ENCODE data around the gene ZBED2. TPM values are rescaled to one million over a fixed set of nuclear protein-coding genes. Genes with fewer than 3 reads are reported as not detected.

The ZBED2 gene
- polyA plus RNA-seq, 1 of the 3 experiments (the other 2 are of a cell fraction), result 0.76 TPM

DNA sequence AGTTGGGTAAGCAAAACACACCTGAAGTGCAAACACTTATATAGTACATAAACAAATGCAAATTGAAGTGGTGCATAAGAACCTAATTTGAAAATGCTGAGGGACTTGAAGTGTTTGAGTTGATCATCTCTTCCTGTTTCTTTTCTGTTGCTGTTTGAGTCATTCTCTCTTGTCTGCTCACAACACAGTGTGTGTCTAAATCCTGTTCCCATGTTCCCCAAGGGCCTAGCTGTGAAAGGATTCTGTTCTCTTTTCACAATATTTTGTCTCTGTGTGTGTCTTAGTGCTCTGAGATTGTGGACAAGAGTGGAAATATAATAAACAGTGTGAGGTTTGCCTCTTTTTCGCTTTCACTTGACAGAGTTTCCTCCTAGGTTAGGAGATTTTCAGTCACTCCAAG lies 47.1 kb downstream of the ZBED2 start:
- Histone ChIP-seq H2AFZ (ENCODE audit: low read depth) (no peak overlapping the region; the same call in 1 of the 2 replicates), H3K4me3 (ENCODE audit: low read depth in 2 of 2, low read length in 1 of 2) (no peak overlapping the region), H3K9me2 (no peaks in the 10 kb centered on the region), H3K4me2 (no peak overlapping the region), H3F3A (replicated peaks; ENCODE audit: insufficient read depth) (no peaks in the 10 kb centered on the region), H3K27me3 (ENCODE audit: insufficient read depth) (no peaks in the 10 kb centered on the region), H4K20me1 (ENCODE audit: insufficient read depth) (no peaks in the 10 kb centered on the region), H3K79me2 (ENCODE audit: insufficient read depth) (no peaks in the 10 kb centered on the region), H3K4me1 (ENCODE audit: control insufficient read depth in 1 of 2, insufficient read depth in 2 of 2, low read depth in 1 of 2, low read length in 1 of 2) (no peaks in the 10 kb centered on the region), H3K36me3 (replicated peaks in 1 of 2; ENCODE audit: control insufficient read depth in 1 of 2, insufficient read depth in 2 of 2, low read length in 1 of 2) (no peaks in the 10 kb centered on the region), H3K9me3 (no peaks in the 10 kb centered on the region), H3K9ac (no peak overlapping the region), H3K27ac (ENCODE audit: low read depth in 2 of 2, low read length in 1 of 2) (no peak overlapping the region)
- 75% methylated on average over 1 of the region's 1 CpG for WGBS (ENCODE audit: low lambda C conversion rate)
- TF ChIP-seq TAF1 (IDR thresholded peaks at IDR 0.05; ENCODE audit: borderline replicate concordance, low read depth, low read length) (no peak), FOXJ3 (CRISPR knock-in tag; IDR thresholded peaks at IDR 0.05) (no peak), RFX5 (IDR thresholded peaks at IDR 0.05; ENCODE audit: low read length) (no peak), CHD2 (IDR thresholded peaks at IDR 0.05; ENCODE audit: low read length, partially characterized antibody) (no peak)
- TF ChIP-seq, protein P1, sequence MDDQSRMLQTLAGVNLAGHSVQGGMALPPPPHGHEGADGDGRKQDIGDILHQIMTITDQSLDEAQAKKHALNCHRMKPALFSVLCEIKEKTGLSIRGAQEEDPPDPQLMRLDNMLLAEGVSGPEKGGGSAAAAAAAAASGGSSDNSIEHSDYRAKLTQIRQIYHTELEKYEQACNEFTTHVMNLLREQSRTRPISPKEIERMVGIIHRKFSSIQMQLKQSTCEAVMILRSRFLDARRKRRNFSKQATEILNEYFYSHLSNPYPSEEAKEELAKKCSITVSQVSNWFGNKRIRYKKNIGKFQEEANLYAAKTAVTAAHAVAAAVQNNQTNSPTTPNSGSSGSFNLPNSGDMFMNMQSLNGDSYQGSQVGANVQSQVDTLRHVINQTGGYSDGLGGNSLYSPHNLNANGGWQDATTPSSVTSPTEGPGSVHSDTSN (IDR thresholded peaks at IDR 0.05), result no peak
- TF ChIP-seq, protein P2, sequence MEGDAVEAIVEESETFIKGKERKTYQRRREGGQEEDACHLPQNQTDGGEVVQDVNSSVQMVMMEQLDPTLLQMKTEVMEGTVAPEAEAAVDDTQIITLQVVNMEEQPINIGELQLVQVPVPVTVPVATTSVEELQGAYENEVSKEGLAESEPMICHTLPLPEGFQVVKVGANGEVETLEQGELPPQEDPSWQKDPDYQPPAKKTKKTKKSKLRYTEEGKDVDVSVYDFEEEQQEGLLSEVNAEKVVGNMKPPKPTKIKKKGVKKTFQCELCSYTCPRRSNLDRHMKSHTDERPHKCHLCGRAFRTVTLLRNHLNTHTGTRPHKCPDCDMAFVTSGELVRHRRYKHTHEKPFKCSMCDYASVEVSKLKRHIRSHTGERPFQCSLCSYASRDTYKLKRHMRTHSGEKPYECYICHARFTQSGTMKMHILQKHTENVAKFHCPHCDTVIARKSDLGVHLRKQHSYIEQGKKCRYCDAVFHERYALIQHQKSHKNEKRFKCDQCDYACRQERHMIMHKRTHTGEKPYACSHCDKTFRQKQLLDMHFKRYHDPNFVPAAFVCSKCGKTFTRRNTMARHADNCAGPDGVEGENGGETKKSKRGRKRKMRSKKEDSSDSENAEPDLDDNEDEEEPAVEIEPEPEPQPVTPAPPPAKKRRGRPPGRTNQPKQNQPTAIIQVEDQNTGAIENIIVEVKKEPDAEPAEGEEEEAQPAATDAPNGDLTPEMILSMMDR (IDR thresholded peaks at IDR 0.05), result no peak
- TF ChIP-seq, protein P3, sequence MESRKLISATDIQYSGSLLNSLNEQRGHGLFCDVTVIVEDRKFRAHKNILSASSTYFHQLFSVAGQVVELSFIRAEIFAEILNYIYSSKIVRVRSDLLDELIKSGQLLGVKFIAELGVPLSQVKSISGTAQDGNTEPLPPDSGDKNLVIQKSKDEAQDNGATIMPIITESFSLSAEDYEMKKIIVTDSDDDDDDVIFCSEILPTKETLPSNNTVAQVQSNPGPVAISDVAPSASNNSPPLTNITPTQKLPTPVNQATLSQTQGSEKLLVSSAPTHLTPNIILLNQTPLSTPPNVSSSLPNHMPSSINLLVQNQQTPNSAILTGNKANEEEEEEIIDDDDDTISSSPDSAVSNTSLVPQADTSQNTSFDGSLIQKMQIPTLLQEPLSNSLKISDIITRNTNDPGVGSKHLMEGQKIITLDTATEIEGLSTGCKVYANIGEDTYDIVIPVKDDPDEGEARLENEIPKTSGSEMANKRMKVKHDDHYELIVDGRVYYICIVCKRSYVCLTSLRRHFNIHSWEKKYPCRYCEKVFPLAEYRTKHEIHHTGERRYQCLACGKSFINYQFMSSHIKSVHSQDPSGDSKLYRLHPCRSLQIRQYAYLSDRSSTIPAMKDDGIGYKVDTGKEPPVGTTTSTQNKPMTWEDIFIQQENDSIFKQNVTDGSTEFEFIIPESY (IDR thresholded peaks at IDR 0.05; ENCODE audit: borderline replicate concordance, low read depth), result no peak
- TF ChIP-seq, protein P4, sequence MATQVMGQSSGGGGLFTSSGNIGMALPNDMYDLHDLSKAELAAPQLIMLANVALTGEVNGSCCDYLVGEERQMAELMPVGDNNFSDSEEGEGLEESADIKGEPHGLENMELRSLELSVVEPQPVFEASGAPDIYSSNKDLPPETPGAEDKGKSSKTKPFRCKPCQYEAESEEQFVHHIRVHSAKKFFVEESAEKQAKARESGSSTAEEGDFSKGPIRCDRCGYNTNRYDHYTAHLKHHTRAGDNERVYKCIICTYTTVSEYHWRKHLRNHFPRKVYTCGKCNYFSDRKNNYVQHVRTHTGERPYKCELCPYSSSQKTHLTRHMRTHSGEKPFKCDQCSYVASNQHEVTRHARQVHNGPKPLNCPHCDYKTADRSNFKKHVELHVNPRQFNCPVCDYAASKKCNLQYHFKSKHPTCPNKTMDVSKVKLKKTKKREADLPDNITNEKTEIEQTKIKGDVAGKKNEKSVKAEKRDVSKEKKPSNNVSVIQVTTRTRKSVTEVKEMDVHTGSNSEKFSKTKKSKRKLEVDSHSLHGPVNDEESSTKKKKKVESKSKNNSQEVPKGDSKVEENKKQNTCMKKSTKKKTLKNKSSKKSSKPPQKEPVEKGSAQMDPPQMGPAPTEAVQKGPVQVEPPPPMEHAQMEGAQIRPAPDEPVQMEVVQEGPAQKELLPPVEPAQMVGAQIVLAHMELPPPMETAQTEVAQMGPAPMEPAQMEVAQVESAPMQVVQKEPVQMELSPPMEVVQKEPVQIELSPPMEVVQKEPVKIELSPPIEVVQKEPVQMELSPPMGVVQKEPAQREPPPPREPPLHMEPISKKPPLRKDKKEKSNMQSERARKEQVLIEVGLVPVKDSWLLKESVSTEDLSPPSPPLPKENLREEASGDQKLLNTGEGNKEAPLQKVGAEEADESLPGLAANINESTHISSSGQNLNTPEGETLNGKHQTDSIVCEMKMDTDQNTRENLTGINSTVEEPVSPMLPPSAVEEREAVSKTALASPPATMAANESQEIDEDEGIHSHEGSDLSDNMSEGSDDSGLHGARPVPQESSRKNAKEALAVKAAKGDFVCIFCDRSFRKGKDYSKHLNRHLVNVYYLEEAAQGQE (IDR thresholded peaks at IDR 0.05; ENCODE audit: low read depth, low read length), result no peak
- DNase-seq, result no peak
- CTCF ChIA-PET, result no interaction called here
- POLR2A ChIA-PET, result no interaction called here

Data from SK-N-SH (cell line).